Measurements from ENCODE around the gene TFB1M.
"Not testable (repeated sequence)": the region's sequence is repeated elsewhere in the genome, so short reads cannot be mapped to it uniquely, and the experiment has no call there.

TFB1M gene

GRCh38 chr6:155314092-155314772, at the start of gene TFB1M:
Gene TFB1M, minus strand, starts transcription at chr6:155314484. Its CDS starts 56 bp downstream, at chr6:155314428.
- H3K36me3 ChIP-seq (ENCODE audit: insufficient read depth, insufficient read length, low read length), result peaks cover 31% of the 10 kb centered on the region
- H3K9me3 ChIP-seq (ENCODE audit: insufficient read depth, low read length), result no peaks in the 10 kb centered on the region
- no peaks in the 10 kb centered on the region for H3K27me3 ChIP-seq (ENCODE audit: insufficient read depth, insufficient read length)
- H3K4me3 ChIP-seq (ENCODE audit: insufficient read length, low read depth), result peak within 1 kb of the TSS; percentile 94
- peak within 1 kb of the TSS; percentile 98 for H3K9ac ChIP-seq (ENCODE audit: insufficient read length, low read depth)
- DNase-seq (ENCODE audit: low read depth, low spot score), result peak; percentile 95
- no peaks in the 10 kb centered on the region for H3K4me1 ChIP-seq (ENCODE audit: insufficient read depth, insufficient read length)
- TF ChIP-seq YY1 (IDR thresholded peaks at IDR 0.05; ENCODE audit: insufficient read depth, insufficient read length) (peak; percentile 24), ZNF274 (IDR thresholded peaks at IDR 0.05; ENCODE audit: low read depth, low read length) (no peak)

- not testable (repeated sequence) for H3K9me3 ChIP-seq (ENCODE audit: insufficient read depth, low read length); H3K4me1 ChIP-seq (ENCODE audit: insufficient read depth, insufficient read length); H3K4me3 ChIP-seq (ENCODE audit: insufficient read length, low read depth); DNase-seq (ENCODE audit: low read depth, low spot score); H3K9ac ChIP-seq (ENCODE audit: insufficient read length, low read depth); H3K27me3 ChIP-seq (ENCODE audit: insufficient read depth, insufficient read length); H3K36me3 ChIP-seq (ENCODE audit: insufficient read depth, insufficient read length, low read length)
These were observed 49.7 kb upstream of the TFB1M start for GRCh38 chr6:155364021-155364420.

- H3K27me3 ChIP-seq (ENCODE audit: insufficient read depth, insufficient read length); H3K9ac ChIP-seq (ENCODE audit: insufficient read length, low read depth): not testable (repeated sequence)
These were observed 48.8 kb upstream of the TFB1M start for GRCh38 chr6:155362968-155363632.

GRCh38 chr6:155354167-155354566, 39.9 kb upstream of the TFB1M start:
- H3K36me3 ChIP-seq (ENCODE audit: insufficient read depth, insufficient read length, low read length), result no peaks in the 10 kb centered on the region
- H3K27me3 ChIP-seq (ENCODE audit: insufficient read depth, insufficient read length), result no peaks in the 10 kb centered on the region
- no peak overlapping the region for H3K9ac ChIP-seq (ENCODE audit: insufficient read length, low read depth)
- no peak for DNase-seq (ENCODE audit: low read depth, low spot score)
- no peaks in the 10 kb centered on the region; the same call in 1 of the 2 replicates for H3K9me3 ChIP-seq (ENCODE audit: insufficient read depth, low read length)
- TF ChIP-seq YY1 (IDR thresholded peaks at IDR 0.05; ENCODE audit: insufficient read depth, insufficient read length) (no peak), ZNF274 (IDR thresholded peaks at IDR 0.05; ENCODE audit: low read depth, low read length) (no peak), SUZ12 (IDR thresholded peaks at IDR 0.05; ENCODE audit: extremely low read depth, insufficient read depth, insufficient read length) (no peak)
- H3K4me3 ChIP-seq (ENCODE audit: insufficient read length, low read depth), result no peak overlapping the region
- no peaks in the 10 kb centered on the region for H3K4me1 ChIP-seq (ENCODE audit: insufficient read depth, insufficient read length)

More at GRCh38 chr6:155362968-155363632, 48.8 kb upstream of the TFB1M start:
- not testable (repeated sequence) for H3K36me3 ChIP-seq (ENCODE audit: insufficient read depth, insufficient read length, low read length); H3K9me3 ChIP-seq (ENCODE audit: insufficient read depth, low read length); H3K4me1 ChIP-seq (ENCODE audit: insufficient read depth, insufficient read length); DNase-seq (ENCODE audit: low read depth, low spot score); H3K4me3 ChIP-seq (ENCODE audit: insufficient read length, low read depth)

GRCh38 chr6:155352811-155353210, 38.5 kb upstream of the TFB1M start:
- no peaks in the 10 kb centered on the region for H3K4me1 ChIP-seq (ENCODE audit: insufficient read depth, insufficient read length)
- H3K9me3 ChIP-seq (ENCODE audit: insufficient read depth, low read length), result no peaks in the 10 kb centered on the region; the same call in 1 of the 2 replicates
- no peak overlapping the region for H3K9ac ChIP-seq (ENCODE audit: insufficient read length, low read depth)
- no peak overlapping the region for H3K4me3 ChIP-seq (ENCODE audit: insufficient read length, low read depth)
- no peak for DNase-seq (ENCODE audit: low read depth, low spot score)
- no peaks in the 10 kb centered on the region for H3K27me3 ChIP-seq (ENCODE audit: insufficient read depth, insufficient read length)
- no peak for TF ChIP-seq YY1 (IDR thresholded peaks at IDR 0.05; ENCODE audit: insufficient read depth, insufficient read length)
- TF ChIP-seq ZNF274 (IDR thresholded peaks at IDR 0.05; ENCODE audit: low read depth, low read length), result no peak
- no peak for TF ChIP-seq SUZ12 (IDR thresholded peaks at IDR 0.05; ENCODE audit: extremely low read depth, insufficient read depth, insufficient read length)
- H3K36me3 ChIP-seq (ENCODE audit: insufficient read depth, insufficient read length, low read length), result no peaks in the 10 kb centered on the region

GRCh38 chr6:155352130-155352420, 37.8 kb upstream of the TFB1M start:
- H3K9me3 ChIP-seq (ENCODE audit: insufficient read depth, low read length), result no peaks in the 10 kb centered on the region; the same call in 1 of the 2 replicates
- no peak for DNase-seq (ENCODE audit: low read depth, low spot score)
- no peak overlapping the region for H3K9ac ChIP-seq (ENCODE audit: insufficient read length, low read depth)
- H3K36me3 ChIP-seq (ENCODE audit: insufficient read depth, insufficient read length, low read length), result no peaks in the 10 kb centered on the region
- TF ChIP-seq SUZ12 (IDR thresholded peaks at IDR 0.05; ENCODE audit: extremely low read depth, insufficient read depth, insufficient read length), result no peak
- no peak for TF ChIP-seq YY1 (IDR thresholded peaks at IDR 0.05; ENCODE audit: insufficient read depth, insufficient read length)
- no peak for TF ChIP-seq ZNF274 (IDR thresholded peaks at IDR 0.05; ENCODE audit: low read depth, low read length)
- no peaks in the 10 kb centered on the region for H3K4me1 ChIP-seq (ENCODE audit: insufficient read depth, insufficient read length)
- H3K27me3 ChIP-seq (ENCODE audit: insufficient read depth, insufficient read length), result no peaks in the 10 kb centered on the region
- H3K4me3 ChIP-seq (ENCODE audit: insufficient read length, low read depth), result no peak overlapping the region

GRCh38 chr6:155351273-155352129, 37.2 kb upstream of the TFB1M start:
- DNase-seq (ENCODE audit: low read depth, low spot score), result no peak
- Histone ChIP-seq H3K36me3 (ENCODE audit: insufficient read depth, insufficient read length, low read length) (no peaks in the 10 kb centered on the region), H3K4me1 (ENCODE audit: insufficient read depth, insufficient read length) (no peaks in the 10 kb centered on the region), H3K4me3 (ENCODE audit: insufficient read length, low read depth) (no peak overlapping the region), H3K9me3 (ENCODE audit: insufficient read depth, low read length) (no peaks in the 10 kb centered on the region; the same call in 1 of the 2 replicates), H3K9ac (ENCODE audit: insufficient read length, low read depth) (no peak overlapping the region), H3K27me3 (ENCODE audit: insufficient read depth, insufficient read length) (no peaks in the 10 kb centered on the region)
- TF ChIP-seq YY1 (IDR thresholded peaks at IDR 0.05; ENCODE audit: insufficient read depth, insufficient read length) (no peak), ZNF274 (IDR thresholded peaks at IDR 0.05; ENCODE audit: low read depth, low read length) (no peak), SUZ12 (IDR thresholded peaks at IDR 0.05; ENCODE audit: extremely low read depth, insufficient read depth, insufficient read length) (no peak)
